Effector CD8-positive, alpha-beta T cell (primary cell): ENCODE measurements around the gene HOTAIR.

Source experiments
- DNase-seq: peaks from one replicate; lab custom pipeline; 2025; lab: John Stamatoyannopoulos, UW

Gene HOTAIR

GRCh38 chr12:53976172-53976822 lies 1.5 kb upstream of the HOTAIR start:
- no peak for DNase-seq

GRCh38 chr12:53975479-53976152 lies 862 bp upstream of the HOTAIR start:
- DNase-seq, result no peak

GRCh38 chr12:53975064-53975471 lies 314 bp upstream of the HOTAIR start:
- no peak for DNase-seq

GRCh38 chr12:53973236-53974042 lies 1.3 kb downstream of the HOTAIR start:
- DNase-seq, result no peak

- no peak for DNase-seq
Measured at GRCh38 chr12:53972722-53973235, 2.0 kb downstream of the HOTAIR start, which contains the start of gene HOXC11. Gene HOXC11, plus strand, starts transcription at chr12:53973126. Its CDS starts 116 bp downstream, at chr12:53973242.

- no peak for DNase-seq
Measured at GRCh38 chr12:53972152-53972702, 2.5 kb downstream of the HOTAIR start.

GRCh38 chr12:53971686-53972085 lies 3.1 kb downstream of the HOTAIR start:
- no peak for DNase-seq

GRCh38 chr12:53971129-53971528 lies 3.6 kb downstream of the HOTAIR start:
- DNase-seq, result no peak

- DNase-seq, result no peak
Measured at GRCh38 chr12:53970451-53970850, 4.3 kb downstream of the HOTAIR start.

GRCh38 chr12:53969588-53970259 lies 5.0 kb downstream of the HOTAIR start:
- DNase-seq, result no peak

- DNase-seq, result no peak
Measured at GRCh38 chr12:53968214-53969127, 6.3 kb downstream of the HOTAIR start.

- no peak for DNase-seq
Measured at GRCh38 chr12:53967421-53967925, 7.3 kb downstream of the HOTAIR start.

GRCh38 chr12:53966385-53967133 lies 8.2 kb downstream of the HOTAIR start:
- no peak for DNase-seq

GRCh38 chr12:53966085-53966384 lies 8.7 kb downstream of the HOTAIR start:
- no peak for DNase-seq

GRCh38 chr12:53965281-53966084 lies 9.3 kb downstream of the HOTAIR start:
- no peak for DNase-seq

GRCh38 chr12:53964315-53964713 lies 10.4 kb downstream of the HOTAIR start:
- DNase-seq, result no peak

GRCh38 chr12:53963434-53964314 lies 11.1 kb downstream of the HOTAIR start:
- no peak for DNase-seq

- DNase-seq, result no peak
Measured at GRCh38 chr12:53963005-53963404, 11.7 kb downstream of the HOTAIR start.
